Lower lobe of right lung (tissue), 2 donors: ENCODE results near the gene SGTB. TPM values are rescaled to one million over a fixed set of nuclear protein-coding genes. Genes with fewer than 3 reads are reported as not detected.

Experiments
- ATAC-seq, 2 donors: fragments of 200-7000 bp; cut with Tn5 transposase; one replicate each; pipeline ENCODE4 v1.9.1; 2020 to 2022; ENCODE audit warnings: mild to moderate bottlenecking in 2 of 2, moderate library complexity in 2 of 2
- DNase-seq: peaks from one replicate; pipeline ENCODE4 v3.0.0-alpha.2; 2020
- H3K27ac ChIP-seq: fragments of 200-600 bp; one replicate; pipeline ENCODE4 v1.8.0; 2022
- H3K27me3 ChIP-seq: fragments of 200-600 bp; one replicate; pipeline ENCODE4 v1.8.0; 2022; ENCODE audit warnings: low read depth
- H3K36me3 ChIP-seq: fragments of 200-600 bp; one replicate; pipeline ENCODE4 v1.8.0; 2022; ENCODE audit warnings: mild to moderate bottlenecking
- H3K4me1 ChIP-seq: fragments of 200-600 bp; one replicate; pipeline ENCODE4 v1.8.0; 2022
- H3K4me3 ChIP-seq: fragments of 200-600 bp; one replicate; pipeline ENCODE4 v1.8.0; 2022; ENCODE audit warnings: mild to moderate bottlenecking
- H3K9me3 ChIP-seq: fragments of 200-600 bp; one replicate; pipeline ENCODE4 v1.8.0; 2022
- intact Hi-C: fragments of 100-400 bp; cut with DNase I; formaldehyde crosslinking; loops from one replicate; pipeline ENCODE4 v1.11.0; 2022
- total RNA-seq: library from RNA; stranded (reverse); fragmentation: NEBNext Ultra II Directional; extraction: Animal tissue kit (Norgen Biotek cat#: 25700); gene quantifications from one replicate; pipeline ENCODE4 v1.2.1, GENCODE V29; 2021
- TF ChIP-seq, protein P1 (sequence below): fragments of 200-600 bp; IDR thresholded peaks from one replicate; pipeline ENCODE4 v1.8.0; 2022; ENCODE audit warnings: antibody characterized with exemption, mild to moderate bottlenecking
- donor health status: DM: no; HTN: yes; CAD: no; lungs with severe emphysema.

Gene SGTB
- total RNA-seq, 1 donor from 2014 or later, result 9.2 TPM

DNA sequence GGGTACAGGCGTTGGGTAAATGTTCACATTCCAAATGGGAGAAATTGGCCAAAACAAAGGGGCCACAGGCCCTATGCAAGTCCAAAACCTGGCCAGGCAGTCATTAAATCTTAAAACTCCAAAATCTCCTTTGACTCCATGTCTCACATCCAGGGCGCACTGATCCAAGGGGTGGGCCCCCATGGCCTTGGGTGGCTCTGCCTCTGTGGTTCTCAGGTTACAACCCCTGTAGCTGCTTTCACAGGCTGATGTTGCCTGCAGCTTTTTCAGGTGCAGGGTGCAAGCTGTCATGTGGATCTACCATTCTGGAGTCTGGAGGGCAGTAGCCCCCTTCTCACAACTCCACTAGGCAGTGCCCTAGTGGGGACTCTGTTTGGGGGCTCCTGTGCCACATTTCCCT, 44.9 kb upstream of the SGTB start:
- no peaks in the 10 kb centered on the region for H3K36me3 ChIP-seq
- H3K9me3 ChIP-seq, result no peaks in the 10 kb centered on the region
- DNase-seq (no peak), ATAC-seq (no peak)
- no peak overlapping the region for H3K27ac ChIP-seq
- TF ChIP-seq, protein P1, sequence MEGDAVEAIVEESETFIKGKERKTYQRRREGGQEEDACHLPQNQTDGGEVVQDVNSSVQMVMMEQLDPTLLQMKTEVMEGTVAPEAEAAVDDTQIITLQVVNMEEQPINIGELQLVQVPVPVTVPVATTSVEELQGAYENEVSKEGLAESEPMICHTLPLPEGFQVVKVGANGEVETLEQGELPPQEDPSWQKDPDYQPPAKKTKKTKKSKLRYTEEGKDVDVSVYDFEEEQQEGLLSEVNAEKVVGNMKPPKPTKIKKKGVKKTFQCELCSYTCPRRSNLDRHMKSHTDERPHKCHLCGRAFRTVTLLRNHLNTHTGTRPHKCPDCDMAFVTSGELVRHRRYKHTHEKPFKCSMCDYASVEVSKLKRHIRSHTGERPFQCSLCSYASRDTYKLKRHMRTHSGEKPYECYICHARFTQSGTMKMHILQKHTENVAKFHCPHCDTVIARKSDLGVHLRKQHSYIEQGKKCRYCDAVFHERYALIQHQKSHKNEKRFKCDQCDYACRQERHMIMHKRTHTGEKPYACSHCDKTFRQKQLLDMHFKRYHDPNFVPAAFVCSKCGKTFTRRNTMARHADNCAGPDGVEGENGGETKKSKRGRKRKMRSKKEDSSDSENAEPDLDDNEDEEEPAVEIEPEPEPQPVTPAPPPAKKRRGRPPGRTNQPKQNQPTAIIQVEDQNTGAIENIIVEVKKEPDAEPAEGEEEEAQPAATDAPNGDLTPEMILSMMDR, result no peak
- H3K4me1 ChIP-seq, result no peaks in the 10 kb centered on the region
- H3K4me3 ChIP-seq, result no peak overlapping the region
- intact Hi-C loops, result no loop called here
- no peaks in the 10 kb centered on the region for H3K27me3 ChIP-seq

DNA sequence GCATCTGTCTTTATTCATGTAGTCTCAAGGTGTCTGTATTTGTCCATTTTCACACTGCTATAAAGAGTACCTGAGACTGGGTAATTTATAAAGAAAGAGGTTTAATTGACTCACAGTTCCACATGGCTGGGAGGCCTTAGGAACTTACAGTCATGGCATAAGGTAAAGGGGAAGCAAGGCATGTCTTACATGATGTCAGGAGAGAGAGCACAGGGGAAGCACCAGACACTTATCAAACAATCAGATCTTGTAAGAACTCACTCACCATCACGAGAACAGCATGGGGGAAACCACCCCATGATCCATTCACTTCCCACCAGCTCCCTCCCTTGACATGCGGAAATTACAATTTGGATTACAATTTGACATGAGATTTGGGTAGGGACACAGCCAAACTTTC, 44.3 kb upstream of the SGTB start:
- Histone ChIP-seq H3K4me3 (no peak overlapping the region), H3K4me1 (peaks cover under 1% of the 10 kb centered on the region), H3K27ac (no peak overlapping the region), H3K9me3 (no peaks in the 10 kb centered on the region), H3K27me3 (no peaks in the 10 kb centered on the region), H3K36me3 (no peaks in the 10 kb centered on the region)
- TF ChIP-seq, protein P1, result no peak
- ATAC-seq, result no peak
- no peak for DNase-seq
- intact Hi-C loops, result no loop called here

DNA sequence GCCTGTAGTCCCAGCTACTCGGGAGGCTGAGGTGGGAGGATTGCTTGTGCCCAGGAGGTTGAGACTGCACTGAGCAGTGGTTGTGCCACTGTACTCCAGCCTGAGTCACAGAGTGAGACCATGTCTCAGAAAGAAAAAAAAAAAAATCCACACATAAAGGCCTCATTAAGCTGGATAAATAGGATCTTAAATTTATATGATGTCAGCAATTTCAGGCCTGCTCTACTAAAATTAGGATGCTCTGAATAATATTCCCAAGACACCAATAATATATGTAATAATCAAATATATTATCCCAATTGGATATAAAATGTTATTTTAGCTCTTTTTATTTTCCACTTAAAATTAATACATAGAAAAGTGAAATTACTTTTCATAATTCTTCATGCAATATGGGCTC, 43.7 kb upstream of the SGTB start:
- Histone ChIP-seq H3K4me1 (peaks cover 6% of the 10 kb centered on the region), H3K36me3 (no peaks in the 10 kb centered on the region), H3K9me3 (no peaks in the 10 kb centered on the region), H3K4me3 (no peak overlapping the region), H3K27ac (no peak overlapping the region), H3K27me3 (no peaks in the 10 kb centered on the region)
- intact Hi-C loops, result no loop called here
- ATAC-seq (no peak), DNase-seq (no peak)
- TF ChIP-seq, protein P1, result no peak

GRCh38 chr5:65762234-65762633, 40.3 kb upstream of the SGTB start:
- Histone ChIP-seq H3K9me3 (no peaks in the 10 kb centered on the region), H3K4me1 (peaks cover 8% of the 10 kb centered on the region), H3K27ac (no peak overlapping the region), H3K4me3 (no peak overlapping the region), H3K36me3 (no peaks in the 10 kb centered on the region), H3K27me3 (no peaks in the 10 kb centered on the region)
- no peak for DNase-seq
- TF ChIP-seq, protein P1, result no peak
- intact Hi-C loops, result no loop called here
- no peak for ATAC-seq

GRCh38 chr5:65760504-65761275, 38.8 kb upstream of the SGTB start:
- no peak overlapping the region for H3K27ac ChIP-seq
- no peak for DNase-seq
- H3K27me3 ChIP-seq, result no peaks in the 10 kb centered on the region
- TF ChIP-seq, protein P1, result peak; percentile 36
- H3K4me1 ChIP-seq, result peaks cover 8% of the 10 kb centered on the region
- peak; percentile 67 to 74 for ATAC-seq
- H3K4me3 ChIP-seq, result no peak overlapping the region
- no peaks in the 10 kb centered on the region for H3K9me3 ChIP-seq
- no peaks in the 10 kb centered on the region for H3K36me3 ChIP-seq
- intact Hi-C loops, result no loop called here
